Body of pancreas (tissue), 4 donors: ENCODE data around the gene RBMS3.

Experiments
- POLR2A ChIP-seq, 3 donors: fragments of 450-650 bp; IDR thresholded peaks; one replicate each; pipeline ENCODE4 v1.6.1; 2016; ENCODE audit warnings: antibody characterized with exemption in 3 of 3, mild to moderate bottlenecking in 2 of 3
- TF ChIP-seq, protein P1 (sequence below), 7 experiments: fragments of 450-650 bp in 4 of 7; fragments of 200-600 bp in 3 of 7; sonication (generic) in 3 of 7; IDR thresholded peaks; one replicate each; pipeline ENCODE4 v1.5.1; 2016 to 2019; ENCODE audit warnings: antibody characterized with exemption in 7 of 7

- TF ChIP-seq, protein P1, sequence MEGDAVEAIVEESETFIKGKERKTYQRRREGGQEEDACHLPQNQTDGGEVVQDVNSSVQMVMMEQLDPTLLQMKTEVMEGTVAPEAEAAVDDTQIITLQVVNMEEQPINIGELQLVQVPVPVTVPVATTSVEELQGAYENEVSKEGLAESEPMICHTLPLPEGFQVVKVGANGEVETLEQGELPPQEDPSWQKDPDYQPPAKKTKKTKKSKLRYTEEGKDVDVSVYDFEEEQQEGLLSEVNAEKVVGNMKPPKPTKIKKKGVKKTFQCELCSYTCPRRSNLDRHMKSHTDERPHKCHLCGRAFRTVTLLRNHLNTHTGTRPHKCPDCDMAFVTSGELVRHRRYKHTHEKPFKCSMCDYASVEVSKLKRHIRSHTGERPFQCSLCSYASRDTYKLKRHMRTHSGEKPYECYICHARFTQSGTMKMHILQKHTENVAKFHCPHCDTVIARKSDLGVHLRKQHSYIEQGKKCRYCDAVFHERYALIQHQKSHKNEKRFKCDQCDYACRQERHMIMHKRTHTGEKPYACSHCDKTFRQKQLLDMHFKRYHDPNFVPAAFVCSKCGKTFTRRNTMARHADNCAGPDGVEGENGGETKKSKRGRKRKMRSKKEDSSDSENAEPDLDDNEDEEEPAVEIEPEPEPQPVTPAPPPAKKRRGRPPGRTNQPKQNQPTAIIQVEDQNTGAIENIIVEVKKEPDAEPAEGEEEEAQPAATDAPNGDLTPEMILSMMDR (IDR thresholded peaks at IDR 0.05) = no peak
- no peak for TF ChIP-seq POLR2A (IDR thresholded peaks at IDR 0.05)
Measured at GRCh38 chr3:29410660-29411405, 130.0 kb downstream of the RBMS3 start.
